GM19099 (cell line): ENCODE measurements around the gene ARAP1.

ENCODE experiments used
- POLR2A ChIP-seq: IDR thresholded peaks from 3 replicates; pipeline ENCODE4 v1.6.1; 2011; ENCODE audit warnings: low read depth; ENCODE audit not compliant: insufficient read length; ENCODE audit errors: extremely low read depth

The ARAP1 gene

DNA sequence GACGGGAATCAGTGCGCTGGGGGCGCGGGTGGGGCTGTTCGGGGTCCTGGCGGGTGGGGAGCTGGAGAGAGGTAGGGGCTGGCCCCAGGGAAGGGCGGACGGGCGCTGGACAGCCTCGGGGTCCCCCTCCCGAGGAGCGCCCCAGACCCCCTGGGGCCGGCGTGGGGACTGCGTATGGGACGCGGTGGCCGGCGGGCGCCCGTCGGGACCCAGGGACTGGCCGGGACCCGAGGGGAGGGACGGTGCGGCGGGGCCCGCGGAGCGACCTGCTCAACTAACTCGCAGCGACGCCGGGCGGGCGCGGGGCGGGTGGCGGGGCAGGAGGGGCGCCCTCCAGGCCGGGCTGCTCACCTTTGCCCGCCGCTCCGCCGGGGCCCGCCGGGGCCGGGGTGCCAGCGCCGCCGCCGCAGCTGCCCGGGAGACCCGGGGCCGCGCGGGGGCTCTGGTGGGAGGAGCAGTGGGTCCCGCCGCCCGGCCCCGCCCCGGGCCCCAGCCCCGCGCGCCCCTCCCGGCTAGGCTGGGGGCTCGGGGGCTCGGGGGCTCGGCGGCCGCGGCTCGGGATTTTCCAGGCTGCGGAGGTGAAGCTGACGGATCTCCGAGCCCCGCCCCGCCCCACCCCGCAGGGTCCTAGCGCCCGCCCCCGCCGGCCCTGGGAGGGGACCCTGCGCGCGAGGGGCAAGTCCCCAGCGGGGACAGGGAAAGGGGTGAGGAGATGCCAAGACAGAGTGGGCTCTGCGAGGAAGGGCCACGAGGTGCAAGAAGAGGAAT lies 29.3 kb upstream of the ARAP1 start:
- no peak for TF ChIP-seq POLR2A

DNA sequence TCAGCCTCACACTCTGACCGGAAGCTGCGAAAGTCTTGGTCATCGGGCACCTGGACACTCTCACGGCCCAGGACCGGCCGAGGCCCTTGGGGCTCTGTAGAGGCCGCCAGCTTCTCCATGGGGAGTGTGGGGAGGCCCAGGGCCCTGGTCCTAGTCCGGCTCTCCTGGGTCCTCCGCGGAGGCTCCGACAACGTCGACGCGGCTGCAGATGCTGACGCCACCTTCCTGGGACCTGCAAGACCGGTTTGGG lies 28.8 kb upstream of the ARAP1 start:
- no peak for TF ChIP-seq POLR2A

DNA sequence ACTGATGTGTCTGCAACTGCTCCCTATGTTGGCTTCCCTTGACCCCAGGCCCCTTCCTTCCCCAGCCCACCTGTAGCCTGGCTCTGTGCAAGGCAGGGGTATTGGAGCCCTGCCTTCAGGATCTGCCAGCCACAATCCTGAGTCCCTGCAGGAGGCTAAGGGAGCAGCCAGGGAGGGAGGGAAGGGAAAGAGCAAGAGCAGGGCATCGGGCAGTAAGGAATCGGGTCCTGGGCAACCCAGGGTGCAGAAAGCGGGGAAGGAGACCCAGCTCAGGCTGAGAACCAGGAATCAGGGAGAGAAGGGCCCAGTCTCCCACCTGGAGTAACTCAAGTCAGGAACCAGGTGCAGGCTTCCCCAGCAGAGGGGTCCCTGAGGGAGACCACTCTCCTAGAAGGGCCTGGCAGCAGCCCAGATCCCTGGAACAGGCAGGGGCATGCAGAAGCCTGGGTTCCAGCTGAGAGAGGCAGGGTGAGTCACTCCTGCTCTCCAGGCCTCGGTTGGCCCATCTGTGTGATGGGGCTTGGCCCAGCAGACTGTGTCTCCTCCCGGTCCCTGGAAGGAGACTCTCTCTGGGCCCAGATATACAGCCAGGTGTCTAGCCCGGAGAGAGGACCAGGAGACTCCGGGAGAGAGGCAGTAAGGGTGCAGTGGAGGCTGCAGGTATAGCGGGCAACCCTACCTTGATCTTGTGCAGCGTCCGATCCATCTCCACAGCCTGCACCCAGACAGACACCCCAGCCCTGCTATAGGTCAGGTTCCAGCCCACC lies 28.3 kb upstream of the ARAP1 start:
- TF ChIP-seq POLR2A = no peak

DNA sequence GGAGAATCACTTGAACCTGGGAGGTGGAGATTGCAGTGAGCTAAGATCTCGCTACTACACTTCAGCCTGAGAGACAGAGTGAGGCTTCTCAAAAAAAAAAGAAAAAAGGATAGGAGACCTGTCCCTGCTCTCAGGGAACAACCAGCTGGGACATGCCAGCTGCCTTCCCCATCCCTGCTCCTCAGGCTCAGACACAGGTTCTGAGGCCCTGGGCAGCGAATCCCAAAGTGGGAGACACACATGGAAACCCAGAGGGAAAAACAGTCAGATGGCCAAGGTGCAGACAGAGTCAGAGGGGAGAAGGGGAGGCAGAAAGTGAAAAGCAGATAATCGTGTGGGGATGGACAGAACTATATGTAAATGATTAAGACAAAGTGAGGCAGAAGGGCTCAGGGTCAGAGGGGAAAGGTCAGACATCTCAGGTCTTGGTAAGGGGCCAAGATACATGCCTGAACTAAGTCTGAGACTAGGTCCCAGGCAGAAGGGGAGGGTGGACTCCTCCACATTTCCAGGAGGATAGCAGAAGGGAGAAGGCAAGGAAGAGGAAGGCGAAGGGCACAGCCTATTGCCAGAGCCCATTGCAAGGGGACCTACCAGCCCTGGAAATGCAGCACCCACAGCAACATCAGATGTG lies 27.4 kb upstream of the ARAP1 start:
- no peak for TF ChIP-seq POLR2A

DNA sequence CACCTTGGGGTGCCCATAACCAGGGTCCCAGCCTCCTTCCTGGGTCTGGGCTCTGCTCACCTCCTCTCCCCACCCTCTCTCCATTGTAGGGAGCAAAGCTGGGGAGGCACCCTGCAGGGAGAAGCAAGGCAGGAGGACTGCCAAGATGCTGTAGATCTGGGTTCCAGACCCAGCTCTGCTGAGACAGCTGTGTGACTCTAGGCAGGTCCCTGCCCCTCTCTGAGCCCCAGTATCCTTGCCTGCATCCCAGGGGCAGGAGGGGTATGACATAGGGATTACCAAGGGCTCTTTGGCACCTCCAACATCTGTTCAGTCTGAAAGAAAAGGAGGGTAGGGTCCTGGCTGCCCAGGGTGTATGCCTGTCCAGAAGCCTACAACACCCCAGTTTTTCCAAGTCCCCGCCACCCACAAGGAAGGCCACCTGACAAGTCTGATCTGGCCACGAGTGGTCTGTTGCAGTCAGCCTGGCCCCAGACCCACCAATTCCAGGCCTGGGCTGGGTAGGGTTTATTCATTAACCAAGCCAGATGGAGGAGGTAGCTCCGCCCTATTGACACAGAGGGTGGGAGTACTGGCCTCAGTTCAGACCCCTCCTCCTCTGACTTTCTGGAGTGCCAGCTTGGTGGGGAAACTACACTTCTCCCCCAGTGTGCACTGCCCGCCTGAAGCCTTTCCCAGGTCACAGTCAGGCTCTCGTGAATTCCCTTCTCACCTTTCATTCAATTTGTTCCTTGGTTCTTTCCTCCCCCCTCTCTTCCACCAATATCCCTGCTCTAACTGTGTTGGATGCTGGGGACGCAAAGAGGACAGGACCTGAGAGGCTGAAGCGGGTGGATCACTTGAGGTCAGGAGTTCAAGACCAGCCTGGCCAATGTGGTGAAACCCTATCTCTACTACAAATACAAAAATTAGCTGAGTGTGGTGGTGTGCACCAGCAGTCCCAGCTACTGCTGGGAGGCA lies 26.6 kb upstream of the ARAP1 start:
- TF ChIP-seq POLR2A = no peak

DNA sequence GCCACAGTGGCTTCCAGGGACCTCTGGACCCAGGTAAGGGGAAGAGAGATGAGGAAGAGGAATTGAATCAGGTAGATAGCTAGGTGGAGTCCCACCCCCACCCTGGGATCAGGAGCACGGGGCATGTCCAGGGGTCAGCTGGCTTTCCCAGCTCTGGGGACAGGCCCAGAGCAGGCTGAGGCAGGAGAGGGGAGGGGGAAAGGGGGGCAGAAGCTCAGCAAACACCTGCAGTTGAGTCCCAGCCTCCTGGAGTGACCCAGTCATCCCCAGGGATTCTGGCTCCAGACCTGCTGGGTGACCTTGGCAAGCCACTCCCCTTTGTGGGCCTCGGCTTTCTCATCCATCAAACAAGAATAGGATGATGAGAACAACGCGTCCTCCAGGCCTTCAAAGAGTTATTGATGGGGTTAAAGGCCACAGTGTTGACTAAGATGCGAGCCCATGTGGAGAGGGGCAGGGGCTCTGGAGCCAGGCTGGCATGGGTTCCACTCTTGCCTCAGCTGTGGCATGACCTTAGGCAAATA lies 25.6 kb upstream of the ARAP1 start:
- no peak for TF ChIP-seq POLR2A

DNA sequence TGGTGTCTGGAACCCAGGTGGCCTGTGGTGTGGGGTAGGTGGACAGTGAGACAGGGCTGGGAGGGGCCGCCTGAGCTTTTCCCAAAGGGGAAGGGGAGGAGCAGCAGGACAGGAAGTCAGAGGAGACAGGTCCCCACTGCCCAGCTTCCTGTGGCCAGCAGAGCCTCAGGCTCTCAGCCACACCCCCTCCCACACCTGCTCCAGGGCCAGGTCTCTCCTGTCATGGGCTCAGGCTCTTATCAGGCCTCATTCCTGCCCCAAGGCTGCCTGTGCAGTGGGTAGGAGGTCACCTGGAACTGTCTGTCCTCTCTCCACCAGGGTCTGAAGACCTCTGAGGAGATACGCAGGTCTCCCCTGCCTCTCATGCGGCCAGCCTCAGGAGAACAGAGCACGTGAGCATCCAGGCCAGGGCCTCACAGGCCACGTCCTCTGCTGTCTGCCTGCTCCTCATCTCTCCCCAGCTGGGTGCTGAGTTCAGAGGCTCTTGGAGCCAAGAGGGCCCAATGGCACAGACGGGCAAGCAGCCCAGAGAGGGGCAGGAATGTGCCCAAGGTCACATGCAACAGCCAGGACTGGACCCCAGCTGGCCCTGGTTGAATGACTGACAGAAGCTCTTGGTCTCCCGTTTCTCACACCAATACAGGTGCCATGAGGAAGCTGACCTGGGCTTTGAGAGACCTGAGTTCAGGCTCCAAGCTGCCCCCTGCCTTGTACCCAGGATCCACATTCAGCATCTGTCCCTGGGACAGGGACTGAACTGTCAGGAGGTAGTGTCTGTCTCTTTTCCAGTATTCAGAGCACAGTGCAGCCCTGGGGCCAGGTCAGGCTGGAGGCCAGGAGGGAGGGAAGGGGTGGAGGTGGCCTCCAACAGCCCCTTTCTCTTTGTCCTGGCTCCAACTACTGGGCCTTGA lies 24.9 kb upstream of the ARAP1 start:
- TF ChIP-seq POLR2A = no peak

DNA sequence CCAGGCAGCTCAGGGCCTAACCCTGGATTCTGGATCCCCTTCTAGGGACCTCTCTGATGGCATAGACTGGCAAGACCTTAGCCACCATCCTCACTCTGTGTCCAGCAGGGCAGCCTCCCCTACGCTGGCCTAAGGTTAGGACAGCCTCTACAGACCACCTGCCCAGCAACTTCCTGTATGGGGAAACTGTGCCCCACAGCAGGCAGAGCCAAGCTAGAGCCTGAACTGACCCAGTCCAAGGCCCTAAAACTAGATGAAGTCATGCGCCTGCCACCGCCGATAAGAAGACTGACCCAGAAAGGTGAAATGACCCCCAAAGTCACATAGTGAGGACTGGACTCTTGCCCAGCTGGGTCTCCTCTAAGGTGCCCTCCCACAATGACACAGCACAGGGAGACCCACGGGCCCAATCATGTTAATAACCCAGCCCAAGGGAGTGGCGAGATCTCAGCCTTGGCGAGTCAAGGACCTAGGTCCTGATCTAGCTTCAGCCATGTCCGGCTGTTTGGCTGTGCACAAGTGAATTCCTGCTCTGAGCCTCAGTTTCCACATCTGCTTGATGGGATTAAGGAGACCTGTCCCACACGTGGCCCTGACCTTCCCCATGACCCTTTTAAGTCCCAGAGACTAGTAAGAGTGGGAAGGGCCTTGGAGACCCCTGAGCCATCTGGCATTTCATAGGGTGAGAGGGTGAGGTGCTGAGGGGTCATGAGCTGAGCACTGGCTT lies 24.1 kb upstream of the ARAP1 start:
- TF ChIP-seq POLR2A = no peak

DNA sequence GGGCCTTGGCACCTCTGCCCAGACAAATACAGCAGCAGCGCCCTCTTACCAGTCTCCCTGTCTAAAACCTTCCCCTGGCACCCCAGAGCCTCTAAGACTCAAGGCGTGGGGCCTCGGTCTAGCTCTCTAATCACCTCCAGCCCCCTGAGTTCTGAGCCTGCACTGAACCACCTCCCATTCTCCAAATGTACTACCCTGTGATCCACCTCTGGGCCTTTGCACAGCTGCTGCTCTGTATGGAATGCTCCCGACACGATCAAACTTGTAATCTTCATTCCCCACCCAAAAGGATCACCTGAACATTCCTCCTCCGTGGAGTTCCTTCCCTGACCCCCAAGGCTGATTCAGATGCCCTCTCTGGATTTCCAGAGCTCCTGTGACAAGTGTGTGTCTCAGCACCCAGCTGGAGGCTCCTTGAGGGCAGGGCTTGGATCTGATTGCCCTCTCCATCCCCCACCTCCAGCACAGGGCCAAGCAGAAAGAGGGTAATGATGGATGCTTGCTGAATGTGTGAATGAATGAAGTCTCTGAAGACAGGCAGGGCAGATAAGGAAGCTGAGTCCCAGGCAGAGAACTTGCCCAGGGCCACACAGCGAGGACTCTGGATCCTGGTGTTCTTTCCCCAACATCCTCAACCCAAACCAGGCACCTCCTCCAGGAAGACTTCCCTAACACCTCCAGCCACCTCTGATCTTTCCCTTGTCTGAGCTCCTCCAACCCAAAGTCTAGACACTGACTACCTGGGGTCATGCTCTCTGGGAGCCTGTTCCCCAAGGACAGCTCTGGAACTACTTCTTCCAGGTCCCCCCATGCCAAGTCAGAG lies 23.3 kb upstream of the ARAP1 start:
- no peak for TF ChIP-seq POLR2A

DNA sequence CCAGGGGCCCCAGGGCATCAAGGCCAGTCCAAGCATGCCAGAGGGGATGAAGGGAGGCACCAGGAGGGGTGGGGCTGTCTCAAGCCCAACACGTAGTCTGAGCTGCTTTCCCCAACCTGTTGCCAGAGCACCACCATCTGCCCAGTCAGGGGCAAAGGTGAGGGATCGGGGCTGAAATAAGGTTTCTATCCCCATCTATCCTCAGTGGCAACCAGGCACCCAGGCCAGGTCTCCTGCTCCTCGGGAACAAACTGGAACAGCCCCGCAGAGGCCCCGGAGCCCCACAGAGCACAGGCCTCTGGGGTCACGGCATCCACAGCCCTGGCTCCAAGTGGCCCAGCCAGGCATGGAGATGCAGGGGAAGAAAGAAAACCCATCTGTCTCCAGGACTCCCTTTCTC lies 22.3 kb upstream of the ARAP1 start:
- TF ChIP-seq POLR2A = no peak

DNA sequence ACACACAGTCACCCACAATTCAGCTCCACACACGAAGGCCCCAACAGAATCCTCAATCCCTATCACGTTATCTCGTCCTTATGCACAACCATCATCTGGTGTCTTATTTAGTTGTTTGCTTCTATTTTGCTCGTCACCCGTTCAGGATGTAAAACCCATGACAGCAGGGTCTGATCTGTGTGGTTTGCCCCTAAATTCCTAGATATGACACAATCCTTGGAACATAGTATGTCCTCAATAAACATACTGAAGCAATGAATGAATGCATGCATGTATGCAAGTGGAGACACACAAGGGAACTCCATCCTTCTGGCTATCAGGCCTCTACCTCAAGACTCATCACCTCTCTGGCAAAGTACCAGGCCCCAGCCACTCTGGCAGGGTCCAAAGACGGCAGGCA lies 21.5 kb upstream of the ARAP1 start:
- TF ChIP-seq POLR2A = no peak

DNA sequence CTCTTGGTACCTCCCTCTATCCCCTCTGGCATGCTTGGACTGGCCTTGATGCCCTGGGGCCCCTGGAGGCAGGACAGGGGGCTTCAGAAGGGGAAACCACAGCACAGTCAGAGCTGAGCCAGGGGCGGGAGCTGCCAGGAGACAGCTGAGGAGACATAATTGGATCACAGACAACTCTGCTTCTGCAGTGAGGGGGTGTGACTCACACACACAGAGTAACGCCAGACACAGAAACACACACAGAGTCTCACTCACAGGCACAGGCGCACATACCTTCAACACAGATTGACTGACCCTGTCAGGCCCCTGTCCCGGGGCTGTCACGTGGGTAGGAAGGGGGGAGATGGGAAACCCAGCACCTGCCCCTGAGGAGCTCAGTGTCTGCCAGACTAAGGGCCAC lies 21.1 kb upstream of the ARAP1 start:
- TF ChIP-seq POLR2A = no peak

DNA sequence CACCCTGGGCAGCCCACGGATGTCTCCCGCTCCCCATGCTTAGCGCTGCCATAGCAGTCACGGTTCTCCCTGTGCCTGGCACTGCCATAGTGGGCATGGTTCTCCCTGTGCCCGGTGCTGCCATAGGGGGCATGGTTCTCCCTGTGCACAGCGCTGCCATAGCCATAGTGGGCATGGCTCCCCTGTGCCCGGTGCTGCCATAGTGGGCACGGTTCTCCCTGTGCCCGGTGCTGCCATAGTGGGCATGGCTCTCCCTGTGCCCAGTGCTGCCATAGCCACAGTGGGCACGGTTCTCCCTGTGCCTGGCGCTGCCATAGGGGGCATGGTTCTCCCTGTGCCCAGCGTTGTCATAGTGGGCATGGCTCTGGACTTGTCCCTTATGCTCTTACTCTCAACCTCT lies 19.9 kb upstream of the ARAP1 start:
- no peak for TF ChIP-seq POLR2A

DNA sequence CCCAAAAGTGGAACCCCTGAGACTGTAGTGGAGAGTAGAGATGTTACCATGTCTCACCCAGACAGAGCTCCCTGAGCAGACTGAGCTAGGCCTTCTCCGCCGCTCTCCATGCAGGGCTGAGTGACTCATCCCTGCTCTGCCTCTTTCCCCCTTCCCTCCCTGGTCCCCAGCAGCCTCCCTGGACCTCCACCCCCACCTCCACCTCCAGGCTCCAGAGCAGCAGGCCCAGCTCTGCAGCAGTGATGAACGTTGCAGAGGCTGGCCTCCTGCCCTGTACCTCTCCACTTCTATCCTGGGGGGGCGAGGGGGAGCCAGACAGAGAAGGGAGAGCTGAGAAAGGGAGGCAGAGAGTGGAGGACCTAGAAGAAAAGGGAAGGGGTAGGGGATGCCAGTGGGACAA lies 19.3 kb upstream of the ARAP1 start:
- TF ChIP-seq POLR2A = no peak
